Endodermal cell (in vitro differentiated cells): ENCODE data around the gene LLPH. TPM values are rescaled to one million over a fixed set of nuclear protein-coding genes. Genes with fewer than 3 reads are reported as not detected.
"Not testable (repeated sequence)": the region's sequence is repeated elsewhere in the genome, so short reads cannot be mapped to it uniquely, and the experiment has no call there.

Source experiments
- DNase-seq: peaks from one replicate; pipeline ENCODE4 v3.0.0-alpha.2; 2017
- H3K27ac ChIP-seq: 2 replicates; pipeline ENCODE4 v1.5.1; 2013; ENCODE audit warnings: mild to moderate bottlenecking, low read depth, low read length, moderate library complexity
- H3K27me3 ChIP-seq: 2 replicates; pipeline ENCODE4 v1.6.1; 2013; ENCODE audit warnings: mild to moderate bottlenecking, low read length, moderate library complexity; ENCODE audit not compliant: insufficient read depth, control insufficient read depth, poor library complexity, severe bottlenecking
- H3K36me3 ChIP-seq: 2 replicates; pipeline ENCODE4 v1.7.0; 2013; ENCODE audit warnings: mild to moderate bottlenecking, low read length, moderate library complexity; ENCODE audit not compliant: control insufficient read depth, insufficient read depth
- H3K4me1 ChIP-seq: one replicate; pipeline ENCODE4 v1.7.0; 2013; ENCODE audit warnings: low read length; ENCODE audit not compliant: control insufficient read depth, insufficient read depth
- H3K4me3 ChIP-seq: 2 replicates; pipeline ENCODE4 v1.5.1; 2013; ENCODE audit warnings: mild to moderate bottlenecking, low read length, moderate library complexity
- H3K9ac ChIP-seq: 2 replicates; pipeline ENCODE4 v1.6.1; 2013; ENCODE audit warnings: mild to moderate bottlenecking, low read length, moderate library complexity; ENCODE audit not compliant: poor library complexity, severe bottlenecking; ENCODE audit errors: extremely low read depth
- H3K9me3 ChIP-seq: 2 replicates; pipeline ENCODE4 v1.6.1; 2013; ENCODE audit warnings: mild to moderate bottlenecking, low read length, moderate library complexity; ENCODE audit not compliant: control insufficient read depth
- H3K27ac Mint-ChIP-seq: 2 replicates; pipeline ENCODE4 v1.8.0; 2020; ENCODE audit warnings: mixed read lengths
- H3K27me3 Mint-ChIP-seq: 2 replicates; pipeline ENCODE4 v1.8.0; 2021; ENCODE audit warnings: mild to moderate bottlenecking, mixed read lengths; ENCODE audit not compliant: insufficient read depth
- H3K36me3 Mint-ChIP-seq: 2 replicates; pipeline ENCODE4 v1.8.0; 2020; ENCODE audit warnings: low read depth, mixed read lengths
- H3K4me1 Mint-ChIP-seq: 2 replicates; pipeline ENCODE4 v1.8.0; 2020; ENCODE audit warnings: mixed read lengths
- H3K4me3 Mint-ChIP-seq: 2 replicates; pipeline ENCODE4 v1.8.0; 2020; ENCODE audit warnings: mild to moderate bottlenecking, moderate library complexity, mixed read lengths
- H3K9me3 Mint-ChIP-seq: 2 replicates; pipeline ENCODE4 v1.8.0; 2020; ENCODE audit warnings: mild to moderate bottlenecking, mixed read lengths
- CTCF ChIP-seq: fragments of 200-600 bp; sonication (generic); conservative IDR thresholded peaks from 2 replicates; pipeline ENCODE4 v1.5.0; 2021; ENCODE audit warnings: antibody characterized with exemption, mild to moderate bottlenecking
- WGBS, 2 experiments: methylation state at CpG; one replicate each; pipeline versions ENCODE4 v1.1.5 to v1.1.7; 2013; ENCODE audit warnings: missing lambda C conversion rate in 2 of 2, mixed read lengths in 1 of 2; ENCODE audit not compliant: insufficient coverage in 1 of 2, insufficient read length in 1 of 2; 5-methylcytosine and 5-hydroxymethylcytosine counted together
- long read RNA-seq, 4 experiments: library from polyadenylated mRNA in 2 of 4; library from RNA in 1 of 4; library from capped mRNA in 1 of 4; stranded (forward) in 3 of 4; unstranded in 1 of 4; transcript quantifications; one replicate each; pipeline ENCODE4 v2.0.0, GENCODE V29; 2020 to 2021; ENCODE audit warnings: inconsistent platforms in 1 of 4
- polyA plus RNA-seq, 2 experiments: library from polyadenylated mRNA; stranded (reverse); fragments of 50-300 nt; gene quantifications; one replicate each; pipeline ENCODE4 v1.2.3, GENCODE V29; 2013
- total RNA-seq, 2 donors: library from RNA; stranded (reverse); fragmentation: NEBNext Ultra II Directional in 1 of 2; extraction: Animal tissue kit (Norgen Biotek cat#: 25700) in 1 of 2; gene quantifications; 2 replicates in 1 of 2; 3 replicates in 1 of 2; pipeline ENCODE4 v1.2.1, GENCODE V29; 2021

LLPH gene
- 10 to 100 TPM; 16.5 to 25.7 TPM for total RNA-seq
- 18.4 TPM for polyA plus RNA-seq (2013, experiment 1 of 2)
- 20.4 TPM for polyA plus RNA-seq (2013, experiment 2 of 2)
- long read RNA-seq, experiment 1, full-length matches to known transcripts: 12 of 14 reads
- long read RNA-seq, experiment 1, partial matches to known transcripts: 0 of 14 reads
- long read RNA-seq, experiment 1, other reads (novel, unspliced or antisense): 2 of 14 reads
- long read RNA-seq, experiment 2, full-length matches to known transcripts: 27 of 28 reads
- long read RNA-seq, experiment 2, partial matches to known transcripts: 0 of 28 reads
- long read RNA-seq, experiment 2, other reads (novel, unspliced or antisense): 1 of 28 reads
- long read RNA-seq, experiment 3, full-length matches to known transcripts: 21 of 25 reads
- long read RNA-seq, experiment 3, partial matches to known transcripts: 0 of 25 reads
- long read RNA-seq, experiment 3, other reads (novel, unspliced or antisense): 4 of 25 reads
- long read RNA-seq, experiment 4, full-length matches to known transcripts: 67 of 68 reads
- long read RNA-seq, experiment 4, partial matches to known transcripts: 0 of 68 reads
- long read RNA-seq, experiment 4, other reads (novel, unspliced or antisense): 1 of 68 reads

DNA sequence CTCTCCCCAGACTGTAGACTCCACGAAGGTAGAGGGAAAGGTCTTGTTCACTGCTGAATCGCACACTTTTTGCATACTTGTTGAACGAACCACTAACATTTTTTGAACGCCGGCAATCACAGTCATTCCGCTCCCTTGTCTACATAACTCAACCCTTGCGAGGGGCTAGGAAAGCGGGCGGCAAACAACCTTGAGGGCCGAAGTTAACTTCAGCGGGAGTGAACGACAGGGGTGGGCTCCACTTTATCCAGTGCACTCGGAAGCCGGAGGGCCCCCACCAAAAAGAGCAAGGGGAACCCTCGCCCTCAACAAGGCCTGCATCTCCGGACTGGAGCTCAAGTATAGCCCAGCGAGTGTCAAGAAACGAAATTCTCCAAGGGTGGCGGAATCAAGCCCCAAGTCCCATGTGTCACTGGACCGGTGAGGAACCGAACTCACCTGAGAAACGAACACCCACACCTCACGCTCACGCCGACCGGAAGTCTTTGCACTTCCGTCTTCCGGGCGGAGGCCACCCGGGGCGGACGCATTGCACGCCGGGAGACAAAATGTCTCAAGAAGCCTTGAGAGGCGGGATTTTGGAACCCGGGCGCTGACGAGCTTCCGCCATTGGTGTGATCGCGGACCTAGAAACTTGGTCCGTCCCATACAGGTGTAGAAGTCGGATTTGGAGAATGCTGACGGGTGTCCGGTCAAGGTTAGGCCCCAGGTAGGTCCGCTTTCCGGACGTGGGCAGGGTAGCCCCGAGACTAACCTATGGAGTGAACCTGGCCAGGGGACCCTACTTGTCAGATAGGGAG lies at the start of gene LLPH:
Gene LLPH (minus strand): TSS at position 484 of the 800 bp plus-strand sequence. CDS start 1,644 bp downstream, outside the sequence.
- Histone ChIP-seq H3K36me3 (peaks cover 30% of the 10 kb centered on the region), H3K27me3 (no peaks in the 10 kb centered on the region), H3K4me3 (peak within 1 kb of the TSS; percentile 87), H3K4me1 (peaks cover 4% of the 10 kb centered on the region), H3K27ac (no peak within 1 kb of the TSS), H3K9ac (peak within 1 kb of the TSS; percentile 71), H3K9me3 (no peaks in the 10 kb centered on the region)
- H3K36me3 Mint-ChIP-seq: peaks cover 32% of the 10 kb centered on the region
- 3% methylated on average over 24 to 49 of the region's 49 CpGs for WGBS, 2 experiments
- no peak for TF ChIP-seq CTCF
- H3K9me3 Mint-ChIP-seq: peaks cover 12% of the 10 kb centered on the region
- no peaks in the 10 kb centered on the region for H3K27me3 Mint-ChIP-seq
- H3K4me1 Mint-ChIP-seq: no peaks in the 10 kb centered on the region
- DNase-seq: peak; percentile 99
- H3K27ac Mint-ChIP-seq: peak within 1 kb of the TSS; percentile 98
- H3K4me3 Mint-ChIP-seq: peak within 1 kb of the TSS; percentile 86

- Histone ChIP-seq H3K27ac (no peak overlapping the region), H3K4me1 (no peaks in the 10 kb centered on the region), H3K36me3 (no peaks in the 10 kb centered on the region), H3K4me3 (no peak overlapping the region), H3K9ac (no peak overlapping the region), H3K9me3 (peaks cover 14% of the 10 kb centered on the region), H3K27me3 (peaks cover 22% of the 10 kb centered on the region)
- Mint-ChIP-seq H3K27ac (no peak overlapping the region), H3K27me3 (peaks cover 12% of the 10 kb centered on the region), H3K4me3 (no peak overlapping the region), H3K4me1 (peaks cover 2% of the 10 kb centered on the region), H3K9me3 (peaks cover 28% of the 10 kb centered on the region), H3K36me3 (no peaks in the 10 kb centered on the region)
- no peak for TF ChIP-seq CTCF
- no CpG with 5 or more reads among the region's 1 CpG for WGBS, 2 experiments
- no peak for DNase-seq
Measured at GRCh38 chr12:66176105-66176900, 45.8 kb upstream of the LLPH start.

- H3K27ac Mint-ChIP-seq, H3K36me3 Mint-ChIP-seq, H3K4me3 Mint-ChIP-seq, H3K27ac ChIP-seq, H3K4me3 ChIP-seq, H3K9ac ChIP-seq, H3K4me1 Mint-ChIP-seq, H3K4me1 ChIP-seq, H3K36me3 ChIP-seq: not testable (repeated sequence)
- Histone ChIP-seq H3K27me3 (peaks cover 22% of the 10 kb centered on the region), H3K9me3 (peaks cover 18% of the 10 kb centered on the region)
- Mint-ChIP-seq H3K27me3 (peaks cover 12% of the 10 kb centered on the region), H3K9me3 (peaks cover 33% of the 10 kb centered on the region)
- WGBS, 2 experiments: 92% methylated on average over 23 to 49 of the region's 54 CpGs
- DNase-seq: peak; percentile 57
Measured at GRCh38 chr12:66174391-66175325, 44.1 kb upstream of the LLPH start.
